GM12873 (cell line): ENCODE measurements around the gene DLG2.

Source experiments
- CTCF ChIP-seq: IDR thresholded peaks from 2 replicates; pipeline ENCODE4 v1.5.1; 2012; ENCODE audit warnings: low read depth, mild to moderate bottlenecking, moderate library complexity, low read length, control low read depth; ENCODE audit not compliant: insufficient read depth; ENCODE audit errors: missing control alignments

The DLG2 gene

GRCh38 chr11:83601914-83602527, 2025.1 kb downstream of the DLG2 start:
- no peak for TF ChIP-seq CTCF

GRCh38 chr11:83601201-83601913, 2025.8 kb downstream of the DLG2 start:
- TF ChIP-seq CTCF = no peak

GRCh38 chr11:83600661-83601060, 2026.5 kb downstream of the DLG2 start:
- no peak for TF ChIP-seq CTCF

- no peak for TF ChIP-seq CTCF
These were observed 2028.1 kb downstream of the DLG2 start for GRCh38 chr11:83599066-83599465.

GRCh38 chr11:83583757-83584366, 2043.3 kb downstream of the DLG2 start:
- TF ChIP-seq CTCF = no peak

GRCh38 chr11:83574519-83574918, 2052.6 kb downstream of the DLG2 start:
- no peak for TF ChIP-seq CTCF

GRCh38 chr11:83572581-83573496, 2054.3 kb downstream of the DLG2 start:
- TF ChIP-seq CTCF = no peak
